Heart left ventricle (tissue), 16 donors: ENCODE results near the gene PPP1R9B. TPM values are rescaled to one million over a fixed set of nuclear protein-coding genes. Genes with fewer than 3 reads are reported as not detected.

Experiments
- ATAC-seq, 4 donors: fragments of 200-7000 bp; cut with Tn5 transposase; one replicate each; pipeline ENCODE4 v1.9.1; 2020 to 2022; ENCODE audit warnings: moderate library complexity in 4 of 4, mild to moderate bottlenecking in 3 of 4, moderate number of reproducible peaks in 1 of 4
- DNase-seq, 5 donors: peaks; one replicate each; pipeline ENCODE4 v3.0.0-alpha.2; 2020
- H3K27ac ChIP-seq, 12 donors: fragments of 200-600 bp; sonication (generic) in 4 of 12; one replicate each; pipeline versions ENCODE4 v1.5.0 to v1.8.0; 2016 to 2022; ENCODE audit warnings: mild to moderate bottlenecking in 2 of 12
- H3K27me3 ChIP-seq, 9 donors: fragments of 200-600 bp; sonication (generic) in 2 of 9; one replicate each; pipeline versions ENCODE4 v1.5.1 to v1.8.0; 2016 to 2022; ENCODE audit warnings: mild to moderate bottlenecking in 3 of 9
- H3K36me3 ChIP-seq, 9 donors: fragments of 200-600 bp; sonication (generic) in 2 of 9; one replicate each; pipeline versions ENCODE4 v1.5.0 to v1.8.0; 2018 to 2022; ENCODE audit warnings: mild to moderate bottlenecking in 2 of 9
- H3K4me1 ChIP-seq, 12 donors: fragments of 200-600 bp; sonication (generic) in 4 of 12; one replicate each; pipeline versions ENCODE4 v1.5.0 to v1.8.0; 2016 to 2022; ENCODE audit warnings: mild to moderate bottlenecking in 3 of 12
- H3K4me3 ChIP-seq, 12 donors: fragments of 200-600 bp; sonication (generic) in 4 of 12; one replicate each; pipeline versions ENCODE4 v1.5.0 to v1.8.0; 2017 to 2022; ENCODE audit warnings: mild to moderate bottlenecking in 9 of 12, moderate library complexity in 4 of 12
- H3K9me3 ChIP-seq, 12 donors: fragments of 200-600 bp; sonication (generic) in 4 of 12; one replicate each; pipeline versions ENCODE4 v1.5.0 to v1.8.0; 2016 to 2022; ENCODE audit warnings: mild to moderate bottlenecking in 1 of 12
- POLR2A ChIP-seq, 2 donors: fragments of 450-650 bp; IDR thresholded peaks; one replicate each; pipeline ENCODE4 v1.6.1; 2017; ENCODE audit warnings: antibody characterized with exemption in 2 of 2, mild to moderate bottlenecking in 2 of 2, moderate library complexity in 2 of 2
- WGBS, 4 donors: extraction: QIAGEN DNeasy Blood & Tissue Kit in 2 of 4; methylation state at CpG; one replicate each; pipeline versions ENCODE4 v1.1.5 to v1.1.7; 2013 to 2018; 5-methylcytosine and 5-hydroxymethylcytosine counted together
- intact Hi-C, 10 donors: fragments of 100-400 bp; cut with DNase I; formaldehyde crosslinking; loops; one replicate each; pipeline versions ENCODE4 v1.11.1 to v1.14.2; 2022
- polyA plus RNA-seq, 2 donors: library from polyadenylated mRNA; stranded (reverse); fragments of 200-250 nt; gene quantifications; one replicate each; pipeline ENCODE4 v1.2.3, GENCODE V29; 2013
- total RNA-seq, 9 donors: library from RNA; depleted of rRNA in 2 of 9; stranded (reverse); fragments of >200 nt in 2 of 9; fragmentation: NEBNext Ultra II Directional in 3 of 9; extraction: Animal tissue kit (Norgen Biotek cat#: 25700) in 3 of 9; gene quantifications; one replicate each; pipeline versions ENCODE4 v1.1.0 to v1.2.4, GENCODE V29; 2016 to 2023
- TF ChIP-seq, protein P1 (sequence below), 12 donors: fragments of 200-600 bp; sonication (generic) in 4 of 12; IDR thresholded peaks; one replicate each; pipeline versions ENCODE4 v1.5.0 to v1.8.0; 2018 to 2022; ENCODE audit warnings: antibody characterized with exemption in 12 of 12, mild to moderate bottlenecking in 5 of 12
- donor health status: ischemic (EF 13 %, LVEDD 7.1; RV severe dilation, severe dysfunction).
- donor health status: healthy with polysubstance abuse.
- donor health status: DM: no; HTN: yes; CAD: no.
- donor health status: DM: no; HTN: no; CAD: no.
- donor health status: ischemic (EF 25% LVEDD 6.9; RV normal size, moderate dysfunction).
- donor health status: ischemic (EF 25% LVEDD 5.7; RV mildly dilated, moderate dysfunction).
- donor health status: healthy.
- donor health status: DM: yes; HTN: yes; CAD: no.
- donor health status: ischemic (EF 35%, LVEDD 5.7; RV mildly dilated, moderate dysfunction).
- donor health status: nonischemic (EF 11% LVEDD 7.7; RV severe dilation, severe dysfunction).
- donor health status: DM: yes; HTN: yes; CAD: no.
- donor health status: PGD.
- donor health status: ischemic (EF 29% LVEDD 5.4; RV normal size, mild dysfunction).
- donor health status: nonischemic (EF 23%, LVEDD 6.1; RV moderate dilation, normal function).

The PPP1R9B gene
- total and polyA plus RNA-seq, 11 donors = 17.0 to 55.9 (median 31.3) TPM

- H3K4me3 ChIP-seq = peak overlapping the region in 4 of 12 donors; percentile 18 to 37 (median 26)
- H3K27ac ChIP-seq = peak overlapping the region; percentile 75 to 97 (median 90)
- 49 to 60% (median 56%) methylated on average over 9 to 17 of the region's 17 CpGs for WGBS, 4 donors
- DNase-seq (peak; percentile 60 to 83 (median 66)), ATAC-seq (peak; percentile 56 to 85 (median 76))
- peaks cover 0 to 74% (median 49%) of the 10 kb centered on the region in 9 donors for H3K36me3 ChIP-seq
- peaks cover 0 to 73% (median 38%) of the 10 kb centered on the region in 12 donors for H3K4me1 ChIP-seq
- intact Hi-C loops = loop anchor here in 2 of 10 donors (5.0 to 10.0 kb wide), 2 partner anchors 76 to 263 kb away; no protein-coding TSS in a partner anchor
- no peaks in the 10 kb centered on the region for H3K27me3 ChIP-seq
- H3K9me3 ChIP-seq = no peaks in the 10 kb centered on the region
- TF ChIP-seq, protein P1, sequence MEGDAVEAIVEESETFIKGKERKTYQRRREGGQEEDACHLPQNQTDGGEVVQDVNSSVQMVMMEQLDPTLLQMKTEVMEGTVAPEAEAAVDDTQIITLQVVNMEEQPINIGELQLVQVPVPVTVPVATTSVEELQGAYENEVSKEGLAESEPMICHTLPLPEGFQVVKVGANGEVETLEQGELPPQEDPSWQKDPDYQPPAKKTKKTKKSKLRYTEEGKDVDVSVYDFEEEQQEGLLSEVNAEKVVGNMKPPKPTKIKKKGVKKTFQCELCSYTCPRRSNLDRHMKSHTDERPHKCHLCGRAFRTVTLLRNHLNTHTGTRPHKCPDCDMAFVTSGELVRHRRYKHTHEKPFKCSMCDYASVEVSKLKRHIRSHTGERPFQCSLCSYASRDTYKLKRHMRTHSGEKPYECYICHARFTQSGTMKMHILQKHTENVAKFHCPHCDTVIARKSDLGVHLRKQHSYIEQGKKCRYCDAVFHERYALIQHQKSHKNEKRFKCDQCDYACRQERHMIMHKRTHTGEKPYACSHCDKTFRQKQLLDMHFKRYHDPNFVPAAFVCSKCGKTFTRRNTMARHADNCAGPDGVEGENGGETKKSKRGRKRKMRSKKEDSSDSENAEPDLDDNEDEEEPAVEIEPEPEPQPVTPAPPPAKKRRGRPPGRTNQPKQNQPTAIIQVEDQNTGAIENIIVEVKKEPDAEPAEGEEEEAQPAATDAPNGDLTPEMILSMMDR (IDR thresholded peaks at IDR 0.05) = peak in 1 of 12 donors; percentile 24
- no peak for TF ChIP-seq POLR2A (IDR thresholded peaks at IDR 0.05)
Observed at GRCh38 chr17:50101346-50102163, 48.9 kb downstream of the PPP1R9B start.

DNA sequence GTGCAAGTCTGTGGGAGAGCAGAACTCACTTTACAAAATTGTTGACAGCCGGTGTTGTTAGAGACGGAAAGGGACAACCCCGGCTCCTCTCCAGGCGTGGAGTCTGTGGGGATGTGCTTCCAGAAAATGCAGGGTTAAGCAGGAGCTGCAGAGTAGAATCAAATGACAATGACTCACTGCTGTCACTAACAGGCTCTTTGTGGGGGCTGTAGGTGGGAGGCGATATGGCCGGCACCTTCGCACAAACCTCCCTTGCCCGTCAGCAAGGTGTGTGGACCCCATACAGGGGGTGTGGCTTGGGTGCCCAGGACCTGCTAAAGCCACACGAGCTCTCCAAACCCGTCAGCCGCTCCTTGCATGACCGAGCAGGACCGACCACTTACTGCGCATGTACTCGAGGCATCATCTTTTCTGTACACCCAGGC lies 49.5 kb downstream of the PPP1R9B start:
- H3K4me1 ChIP-seq = peaks cover 0 to 79% (median 42%) of the 10 kb centered on the region in 12 donors
- H3K27ac ChIP-seq = peak overlapping the region; percentile 75 to 97 (median 90)
- H3K36me3 ChIP-seq = peaks cover 0 to 67% (median 43%) of the 10 kb centered on the region in 9 donors
- DNase-seq = peak in 2 of 5 donors; percentile 44 to 58
- intact Hi-C loops = loop anchor here in 2 of 10 donors (5.0 to 10.0 kb wide), 2 partner anchors 76 to 264 kb away; no protein-coding TSS in a partner anchor
- ATAC-seq = peak in 3 of 4 donors; percentile 1 to 13 (median 6)
- TF ChIP-seq, protein P1 (IDR thresholded peaks at IDR 0.05) = no peak
- TF ChIP-seq POLR2A (IDR thresholded peaks at IDR 0.05) = peak in 1 of 2 donors; percentile 19
- H3K27me3 ChIP-seq = no peaks in the 10 kb centered on the region
- H3K9me3 ChIP-seq = no peaks in the 10 kb centered on the region
- H3K4me3 ChIP-seq = peak overlapping the region in 5 of 12 donors; percentile 15 to 37 (median 22)
- WGBS, 4 donors = 38 to 57% (median 44%) methylated on average over 15 of the region's 15 CpGs

DNA sequence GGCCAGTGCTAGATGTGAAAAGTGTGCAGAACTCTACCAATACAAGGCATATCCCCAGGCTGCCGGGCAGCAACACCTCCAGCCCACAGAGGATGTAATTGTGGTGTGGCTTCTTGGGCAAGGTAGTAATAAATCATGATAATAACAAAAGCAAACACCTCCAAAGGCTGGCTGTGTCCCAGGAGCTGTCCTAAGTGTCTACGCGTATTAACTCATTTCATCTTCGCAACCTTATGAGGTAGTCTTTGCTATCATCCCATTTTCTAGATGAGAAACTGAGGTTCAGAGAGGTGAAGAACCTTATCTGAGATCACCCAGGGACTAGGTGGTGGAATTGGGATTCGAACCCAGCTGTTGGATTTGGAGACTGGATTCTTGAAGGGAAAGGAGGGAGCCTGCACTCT lies 50.0 kb downstream of the PPP1R9B start:
- Histone ChIP-seq H3K4me1 (peaks cover 0 to 83% (median 43%) of the 10 kb centered on the region in 12 donors), H3K4me3 (no peak overlapping the region), H3K36me3 (peaks cover 0 to 63% (median 38%) of the 10 kb centered on the region in 9 donors), H3K27me3 (no peaks in the 10 kb centered on the region), H3K9me3 (no peaks in the 10 kb centered on the region), H3K27ac (peak overlapping the region in 11 of 12 donors; percentile 75 to 97 (median 90))
- no peak for ATAC-seq
- intact Hi-C loops = loop anchor here in 2 of 10 donors (5.0 to 10.0 kb wide), 2 partner anchors 77 to 264 kb away; no protein-coding TSS in a partner anchor
- WGBS, 4 donors = 58 to 76% (median 72%) methylated on average over 5 of the region's 5 CpGs
- DNase-seq = peak in 1 of 5 donors; percentile 32
- TF ChIP-seq POLR2A (IDR thresholded peaks at IDR 0.05) = no peak
- TF ChIP-seq, protein P1 (IDR thresholded peaks at IDR 0.05) = no peak

GRCh38 chr17:50099003-50099402 lies 51.5 kb downstream of the PPP1R9B start:
- DNase-seq (peak in 1 of 5 donors; percentile 27), ATAC-seq (no peak)
- Histone ChIP-seq H3K27ac (peak overlapping the region in 11 of 12 donors; percentile 4 to 94 (median 30)), H3K4me3 (no peak overlapping the region), H3K36me3 (peaks cover 0 to 51% (median 35%) of the 10 kb centered on the region in 9 donors), H3K27me3 (no peaks in the 10 kb centered on the region), H3K9me3 (no peaks in the 10 kb centered on the region), H3K4me1 (peaks cover 0 to 89% (median 43%) of the 10 kb centered on the region in 12 donors)
- WGBS, 4 donors = 46 to 62% (median 54%) methylated on average over 5 of the region's 5 CpGs
- no peak for TF ChIP-seq POLR2A (IDR thresholded peaks at IDR 0.05)
- TF ChIP-seq, protein P1 (IDR thresholded peaks at IDR 0.05) = no peak
- intact Hi-C loops = loop anchor here in 5 of 10 donors (5.0 to 10.0 kb wide), 3 partner anchors 53 to 196 kb away; partner anchors contain the start of gene PPP1R9B (in 1 of the 5)
